GM18951 (cell line): Measurements from ENCODE around the gene TMEM139.

Experiments used
- POLR2A ChIP-seq: IDR thresholded peaks from 4 replicates; pipeline ENCODE4 v1.6.1; 2011; ENCODE audit warnings: mild to moderate bottlenecking; ENCODE audit not compliant: insufficient read length, insufficient read depth; ENCODE audit errors: extremely low read depth
- in situ Hi-C: fragments of 300-500 bp; cut with MboI; formaldehyde crosslinking; loops from one replicate; pipeline ENCODE4 v1.12.0; 2022; ENCODE audit warnings: low sequenced_read_pairs, mixed read lengths, inconsistent platforms; ENCODE audit not compliant: unreplicated experiment

Gene TMEM139

GRCh38 chr7:143284591-143285469, at the start of gene TMEM139:
Gene TMEM139, plus strand, starts transcription at chr7:143284958. Its CDS starts 1,000 bp downstream, at chr7:143285958.
- in situ Hi-C loops: no loop called here

DNA sequence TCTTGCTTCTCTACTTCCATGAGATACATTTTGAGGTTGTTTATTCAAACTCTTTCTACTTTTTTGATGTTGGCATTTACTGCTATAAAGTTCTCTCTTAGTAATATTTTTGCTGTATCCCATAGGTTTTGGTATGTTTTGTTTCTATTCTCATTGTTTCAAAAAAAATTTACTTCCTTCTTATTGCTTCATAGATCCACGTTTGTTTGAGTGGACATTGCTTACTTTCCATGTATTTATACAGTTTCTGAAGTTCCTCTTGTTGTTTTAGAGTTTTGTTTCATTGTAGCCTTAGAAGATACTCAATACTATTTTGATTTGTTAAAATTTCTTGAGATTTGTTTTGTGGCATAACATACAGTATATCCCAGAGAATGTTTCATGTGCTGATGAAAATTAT, 49.2 kb upstream of the TMEM139 start:
- no peak for TF ChIP-seq POLR2A
- in situ Hi-C loops: no loop called here

More at GRCh38 chr7:143284591-143285469, at the start of gene TMEM139:
- TF ChIP-seq POLR2A: no peak

GRCh38 chr7:143236408-143236990, 48.3 kb upstream of the TMEM139 start:
- in situ Hi-C loops: no loop called here
- TF ChIP-seq POLR2A: no peak

- no peak for TF ChIP-seq POLR2A
- in situ Hi-C loops: no loop called here
These were observed 47.4 kb upstream of the TMEM139 start for GRCh38 chr7:143237366-143237765.

DNA sequence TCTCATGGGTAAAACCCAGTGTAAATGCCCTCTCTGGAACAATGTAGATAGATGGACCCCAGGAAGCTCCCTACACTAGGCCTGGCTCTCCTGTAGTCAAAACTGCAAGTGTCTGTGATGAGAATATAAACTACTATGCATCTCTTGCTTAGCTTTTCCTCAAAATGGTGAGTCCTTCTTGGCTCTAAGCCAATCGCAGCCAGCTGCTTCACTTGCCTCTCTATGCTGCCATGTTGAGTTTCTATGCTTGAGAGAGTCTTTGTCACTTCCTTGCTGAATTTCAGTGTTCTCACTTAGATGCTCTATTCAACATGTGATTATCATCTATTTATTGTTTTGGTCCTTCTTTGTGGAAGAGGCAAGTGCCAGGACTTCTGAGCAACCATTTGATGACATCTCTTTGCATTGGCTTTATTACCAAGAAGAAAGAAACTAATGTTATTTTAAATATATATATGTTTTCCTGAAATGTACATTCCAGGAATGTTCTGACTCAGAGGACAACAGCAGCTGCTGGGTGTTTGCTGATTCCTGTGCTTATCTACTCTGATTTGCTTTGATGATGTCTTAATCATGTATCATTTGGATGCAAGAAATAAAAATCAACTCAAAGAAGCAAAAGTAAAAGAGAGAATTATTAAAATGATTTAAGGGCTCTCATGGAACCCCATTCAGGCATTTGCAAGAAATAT, 46.3 kb upstream of the TMEM139 start:
- no peak for TF ChIP-seq POLR2A
- in situ Hi-C loops: no loop called here

- no peak for TF ChIP-seq POLR2A
- in situ Hi-C loops: no loop called here
These were observed 44.9 kb upstream of the TMEM139 start for GRCh38 chr7:143239813-143240212.

DNA sequence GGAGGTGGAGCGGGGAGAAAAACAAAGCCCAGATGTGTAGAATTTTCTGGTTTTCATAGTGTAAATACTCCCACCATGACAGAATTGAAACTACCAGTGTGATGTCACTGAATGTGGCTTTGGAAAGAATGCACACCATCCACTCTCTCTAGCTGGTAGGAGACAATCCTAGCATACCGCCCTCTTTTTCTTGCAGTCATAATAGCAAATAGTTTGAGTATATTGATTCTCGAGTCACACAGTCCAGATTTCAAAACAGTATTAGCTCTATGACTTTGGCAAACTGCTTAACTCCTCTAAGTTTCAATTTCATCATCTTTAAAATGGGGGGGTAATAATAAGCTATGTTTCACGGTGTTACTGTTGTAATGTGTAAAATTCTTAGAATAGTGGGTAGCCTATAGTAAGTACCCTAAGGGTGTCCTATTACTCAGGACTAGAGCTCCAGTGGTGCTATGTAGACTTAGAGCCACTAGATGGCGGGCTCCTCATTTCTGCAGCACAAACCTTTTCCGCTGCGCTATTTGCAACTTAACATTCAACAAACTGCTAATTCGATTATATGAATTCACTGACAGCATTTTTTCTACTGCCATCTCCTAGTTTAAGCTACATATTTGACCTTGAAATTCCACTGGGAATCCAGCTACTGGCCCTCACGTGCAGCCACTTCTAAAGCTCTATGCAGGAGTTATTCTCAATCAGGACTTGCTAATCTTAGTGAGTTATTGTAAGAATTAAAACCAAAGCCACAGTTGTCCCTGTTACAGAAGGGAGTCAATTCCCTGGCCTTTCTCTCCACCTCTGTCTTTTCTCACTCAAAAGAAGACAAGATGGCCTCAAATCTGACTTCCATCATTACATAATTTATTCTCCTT, 44.2 kb upstream of the TMEM139 start:
- no peak for TF ChIP-seq POLR2A
- in situ Hi-C loops: no loop called here

GRCh38 chr7:143242306-143242705, 42.5 kb upstream of the TMEM139 start:
- TF ChIP-seq POLR2A: no peak
- in situ Hi-C loops: no loop called here

DNA sequence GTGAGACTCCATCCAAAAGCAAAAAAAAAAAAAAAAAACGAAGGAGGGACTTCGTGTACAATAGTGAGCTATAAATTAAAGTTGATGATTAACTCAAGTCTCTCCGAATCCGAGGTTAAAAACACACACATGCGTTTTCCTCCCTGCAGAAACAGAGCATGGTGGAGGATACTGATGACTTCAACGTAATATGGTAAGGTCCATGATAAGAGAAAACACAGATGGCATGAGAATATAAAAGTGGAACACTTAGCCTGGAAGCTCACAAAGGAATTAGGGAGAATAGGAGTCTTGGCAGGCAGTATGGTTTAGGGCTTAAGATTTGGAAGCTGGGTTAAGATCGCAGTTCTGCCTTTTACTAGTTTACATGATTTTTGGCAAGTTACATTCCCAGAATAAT, 41.6 kb upstream of the TMEM139 start:
- no peak for TF ChIP-seq POLR2A
- in situ Hi-C loops: no loop called here

GRCh38 chr7:143243614-143244013, 41.1 kb upstream of the TMEM139 start:
- in situ Hi-C loops: no loop called here
- TF ChIP-seq POLR2A: no peak

DNA sequence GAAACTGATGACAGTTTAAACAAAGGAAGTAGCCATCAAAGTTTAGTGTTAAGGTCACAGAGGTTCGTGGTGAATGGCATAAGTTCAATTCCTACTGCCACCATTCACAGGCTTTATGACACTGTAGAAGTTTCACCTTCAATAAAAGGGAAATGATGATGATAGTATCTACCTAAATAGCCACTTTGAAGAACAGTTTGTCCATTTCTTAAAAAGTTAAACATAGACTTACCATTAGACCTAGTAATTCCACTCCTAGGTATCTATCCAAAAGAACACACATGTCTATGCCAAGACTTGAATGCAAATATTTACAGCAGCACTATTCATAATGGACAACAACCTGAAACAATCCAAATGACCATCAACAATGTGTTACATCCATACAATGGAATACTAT, 40.4 kb upstream of the TMEM139 start:
- in situ Hi-C loops: no loop called here
- TF ChIP-seq POLR2A: no peak

DNA sequence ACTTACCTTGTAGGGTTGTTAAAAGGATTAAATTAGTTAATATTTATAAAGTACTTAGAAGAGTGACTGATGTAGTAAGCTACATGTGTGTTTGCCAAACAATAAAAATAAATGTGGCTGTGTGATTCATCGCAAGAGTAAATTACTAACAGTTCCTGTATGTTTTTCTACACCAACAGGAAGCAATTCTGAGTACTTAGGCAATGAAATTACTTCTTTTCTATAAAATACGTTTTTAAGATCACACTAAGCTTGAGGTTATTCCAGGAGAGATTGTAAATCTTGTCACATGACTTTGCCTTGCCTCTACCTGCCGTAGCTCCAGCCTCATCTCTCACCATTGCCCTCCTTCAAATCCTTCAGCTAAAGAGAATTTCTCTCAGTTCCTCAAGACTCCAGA, 39.6 kb upstream of the TMEM139 start:
- in situ Hi-C loops: no loop called here
- TF ChIP-seq POLR2A: no peak

DNA sequence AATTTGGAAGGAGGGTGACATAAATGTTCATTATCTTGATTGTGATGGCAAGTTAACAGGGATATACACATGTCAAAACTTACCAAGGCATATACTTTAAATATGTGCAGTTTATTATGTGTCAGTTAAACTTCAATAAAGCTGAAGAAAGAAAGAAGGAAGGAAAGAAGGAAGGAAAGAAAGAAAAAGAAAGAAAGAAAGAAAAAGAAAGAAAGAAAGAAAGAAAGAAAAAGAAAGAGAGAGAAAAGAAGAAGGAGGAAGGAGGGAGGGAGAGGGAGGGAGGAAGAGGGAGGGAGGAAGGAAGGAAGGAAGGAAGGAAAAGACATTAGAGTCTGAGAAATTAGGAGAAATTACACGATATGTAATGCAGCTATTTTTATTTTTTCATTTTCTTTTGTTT, 37.4 kb upstream of the TMEM139 start:
- in situ Hi-C loops: no loop called here
- TF ChIP-seq POLR2A: no peak
